ENCODE data around the gene AKT1.

AKT1 gene

DNA sequence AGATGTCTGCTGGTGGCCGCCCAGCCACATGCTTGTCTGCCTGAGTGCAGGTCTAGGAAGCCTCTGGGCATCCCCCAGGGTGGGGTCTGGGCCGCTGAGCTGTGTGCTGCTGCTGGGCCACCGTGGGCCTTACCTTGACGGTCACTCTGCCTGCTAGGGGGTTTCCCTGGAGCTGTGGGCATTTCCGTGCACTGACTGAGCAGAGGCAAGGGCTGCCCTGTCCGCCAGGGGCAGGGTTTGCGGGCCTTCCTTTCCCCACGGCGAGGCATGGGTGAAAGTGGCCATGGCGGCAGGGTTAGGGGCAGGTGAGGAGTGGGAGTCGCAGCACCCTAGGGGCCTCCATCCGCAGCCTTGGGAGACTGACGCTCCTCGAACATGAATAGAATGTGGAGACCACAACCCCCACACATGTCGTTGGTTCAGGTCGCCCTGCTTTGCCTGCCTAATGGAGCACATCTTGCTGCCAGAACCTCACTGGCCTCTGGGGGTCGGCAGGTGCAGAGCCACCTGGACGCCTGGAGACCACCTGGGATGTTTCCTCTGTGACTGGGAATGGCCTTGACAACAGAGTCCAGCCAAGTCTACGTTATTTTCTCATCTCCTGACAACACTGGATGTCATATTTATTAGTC lies 7.8 kb upstream of the AKT1 start:
- H3K27ac ChIP-seq (ENCODE audit: low read length), result no peak overlapping the region
- H3K9ac ChIP-seq (ENCODE audit: low read length), result no peak overlapping the region
- no peak overlapping the region for H3K4me3 ChIP-seq (ENCODE audit: low read length)
- no peak overlapping the region for H3K4me2 ChIP-seq (ENCODE audit: low read depth, low read length)
- no peaks in the 10 kb centered on the region for H3K36me3 ChIP-seq (replicated peaks; ENCODE audit: insufficient read depth, low read length)
- no peaks in the 10 kb centered on the region for H3K9me2 ChIP-seq (replicated peaks; ENCODE audit: insufficient read depth, low read length)
- no peaks in the 10 kb centered on the region for H3K27me3 ChIP-seq (replicated peaks; ENCODE audit: insufficient read depth, low read length)
- H2AFZ ChIP-seq (ENCODE audit: low read length), result no peak overlapping the region
- TF ChIP-seq, protein P1, sequence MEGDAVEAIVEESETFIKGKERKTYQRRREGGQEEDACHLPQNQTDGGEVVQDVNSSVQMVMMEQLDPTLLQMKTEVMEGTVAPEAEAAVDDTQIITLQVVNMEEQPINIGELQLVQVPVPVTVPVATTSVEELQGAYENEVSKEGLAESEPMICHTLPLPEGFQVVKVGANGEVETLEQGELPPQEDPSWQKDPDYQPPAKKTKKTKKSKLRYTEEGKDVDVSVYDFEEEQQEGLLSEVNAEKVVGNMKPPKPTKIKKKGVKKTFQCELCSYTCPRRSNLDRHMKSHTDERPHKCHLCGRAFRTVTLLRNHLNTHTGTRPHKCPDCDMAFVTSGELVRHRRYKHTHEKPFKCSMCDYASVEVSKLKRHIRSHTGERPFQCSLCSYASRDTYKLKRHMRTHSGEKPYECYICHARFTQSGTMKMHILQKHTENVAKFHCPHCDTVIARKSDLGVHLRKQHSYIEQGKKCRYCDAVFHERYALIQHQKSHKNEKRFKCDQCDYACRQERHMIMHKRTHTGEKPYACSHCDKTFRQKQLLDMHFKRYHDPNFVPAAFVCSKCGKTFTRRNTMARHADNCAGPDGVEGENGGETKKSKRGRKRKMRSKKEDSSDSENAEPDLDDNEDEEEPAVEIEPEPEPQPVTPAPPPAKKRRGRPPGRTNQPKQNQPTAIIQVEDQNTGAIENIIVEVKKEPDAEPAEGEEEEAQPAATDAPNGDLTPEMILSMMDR (IDR thresholded peaks at IDR 0.05; ENCODE audit: low read length), result no peak
- TF ChIP-seq EZH2 (optimal IDR thresholded peaks at IDR 0.05; ENCODE audit: low read depth, low read length), result no peak
- H3K4me1 ChIP-seq (ENCODE audit: low read length), result no peaks in the 10 kb centered on the region
- no peaks in the 10 kb centered on the region for H4K20me1 ChIP-seq (ENCODE audit: insufficient read depth, low read length)
- H3K9me3 ChIP-seq (replicated peaks; ENCODE audit: insufficient read depth, low read length), result no peaks in the 10 kb centered on the region
- DNase-seq, result no peak
- H3F3A ChIP-seq (ENCODE audit: insufficient read depth, low read length), result peaks cover 9% of the 10 kb centered on the region
- H3K79me2 ChIP-seq (ENCODE audit: low read length), result no peaks in the 10 kb centered on the region

DNA sequence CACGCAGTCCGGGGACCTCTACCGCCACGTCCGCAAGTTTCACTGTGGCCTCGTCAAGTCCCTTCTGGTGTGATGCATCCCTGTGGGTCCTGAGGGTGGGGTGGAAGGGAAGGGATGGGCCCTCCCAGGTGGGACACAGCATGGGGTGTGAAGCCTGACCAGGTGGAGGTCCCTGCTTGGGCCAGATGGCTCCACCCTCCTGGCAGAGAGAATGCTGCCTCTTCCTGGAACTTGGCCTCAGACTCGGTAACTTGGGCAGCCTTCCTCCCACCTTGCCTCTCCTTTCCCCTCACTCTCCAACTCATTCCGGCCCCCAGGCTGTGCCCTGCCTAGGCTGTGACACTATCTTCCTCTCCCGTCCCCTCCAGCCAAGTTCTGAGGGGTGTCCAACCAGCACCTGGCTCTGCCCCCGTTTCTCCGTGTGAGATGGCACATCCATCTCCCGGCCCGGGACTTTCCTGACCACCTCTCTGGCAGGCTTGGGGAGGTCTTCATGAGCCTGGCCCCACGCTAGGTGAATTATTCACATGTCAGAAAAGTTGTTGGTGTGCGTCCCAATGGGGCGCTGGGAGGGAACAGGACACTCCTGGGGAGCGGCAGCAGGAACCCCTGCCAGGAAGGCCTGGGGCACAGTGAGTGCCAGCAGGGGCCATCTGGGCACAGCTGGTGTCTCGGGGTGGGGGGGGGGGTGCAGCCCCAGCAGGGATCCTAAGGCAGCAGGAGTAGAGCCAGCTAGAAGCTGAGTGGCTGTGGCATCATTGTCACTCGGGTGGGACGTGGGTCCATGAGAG lies 7.0 kb upstream of the AKT1 start:
- TF ChIP-seq EZH2phosphoT487 (IDR thresholded peaks at IDR 0.05; ENCODE audit: low read length) (no peak), EZH2 (optimal IDR thresholded peaks at IDR 0.05; ENCODE audit: low read depth, low read length) (no peak)
- TF ChIP-seq, protein P1 (IDR thresholded peaks at IDR 0.05; ENCODE audit: low read length), result no peak
- Histone ChIP-seq H3K36me3 (replicated peaks; ENCODE audit: insufficient read depth, low read length) (no peaks in the 10 kb centered on the region), H3K9me3 (replicated peaks; ENCODE audit: insufficient read depth, low read length) (no peaks in the 10 kb centered on the region), H3K9me2 (replicated peaks; ENCODE audit: insufficient read depth, low read length) (no peaks in the 10 kb centered on the region), H3K4me3 (ENCODE audit: low read length) (no peak overlapping the region), H3K4me1 (ENCODE audit: low read length) (peaks cover 6% of the 10 kb centered on the region; the same call in 1 of the 2 replicates), H3K79me2 (ENCODE audit: low read length) (no peaks in the 10 kb centered on the region), H3K27me3 (replicated peaks; ENCODE audit: insufficient read depth, low read length) (no peaks in the 10 kb centered on the region), H3K9ac (ENCODE audit: low read length) (no peak overlapping the region), H3K4me2 (ENCODE audit: low read depth, low read length) (no peak overlapping the region), H2AFZ (ENCODE audit: low read length) (no peak overlapping the region), H3K27ac (ENCODE audit: low read length) (no peak overlapping the region), H4K20me1 (ENCODE audit: insufficient read depth, low read length) (no peaks in the 10 kb centered on the region), H3F3A (ENCODE audit: insufficient read depth, low read length) (peaks cover 9% of the 10 kb centered on the region)
- DNase-seq, result no peak

DNA sequence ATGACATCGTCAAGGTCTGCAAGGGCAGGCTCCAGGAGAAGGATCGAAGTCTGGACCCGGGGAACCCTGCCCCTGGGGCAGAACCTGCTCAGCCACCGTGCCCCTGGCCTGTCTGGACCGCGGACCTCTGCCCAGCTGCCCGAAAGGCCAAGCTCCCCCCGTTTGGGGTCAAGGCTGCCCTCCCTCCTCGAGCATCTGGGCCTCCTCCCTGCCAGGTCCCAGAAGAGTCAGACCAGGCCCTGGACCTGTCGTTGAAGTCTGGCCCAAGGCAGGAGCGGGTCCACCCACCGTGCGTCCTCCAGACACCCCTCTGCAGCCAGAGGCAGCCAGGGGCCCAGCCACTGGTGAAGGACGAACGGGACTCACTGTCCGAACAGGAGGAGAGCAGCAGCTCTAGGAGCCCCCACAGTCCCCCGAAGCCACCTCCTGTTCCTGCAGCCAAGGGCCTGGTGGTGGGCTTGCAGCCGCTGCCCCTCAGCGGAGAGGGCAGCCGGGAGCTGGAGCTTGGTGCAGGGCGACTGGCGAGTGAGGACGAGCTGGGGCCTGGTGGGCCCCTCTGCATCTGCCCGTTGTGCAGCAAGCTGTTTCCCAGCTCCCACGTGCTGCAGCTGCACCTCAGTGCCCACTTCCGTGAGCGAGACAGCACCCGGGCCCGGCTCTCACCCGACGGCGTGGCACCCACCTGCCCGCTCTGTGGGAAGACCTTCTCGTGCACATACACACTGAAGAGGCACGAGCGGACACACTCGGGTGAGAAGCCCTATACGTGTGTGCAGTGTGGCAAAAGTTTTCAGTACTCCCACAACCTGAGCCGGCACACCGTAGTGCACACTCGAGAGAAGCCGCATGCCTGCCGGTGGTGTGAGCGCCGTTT lies 6.2 kb upstream of the AKT1 start:
- TF ChIP-seq EZH2 (optimal IDR thresholded peaks at IDR 0.05; ENCODE audit: low read depth, low read length) (no peak), EZH2phosphoT487 (IDR thresholded peaks at IDR 0.05; ENCODE audit: low read length) (no peak)
- TF ChIP-seq, protein P1 (IDR thresholded peaks at IDR 0.05; ENCODE audit: low read length), result no peak
- no peaks in the 10 kb centered on the region for H3K9me3 ChIP-seq (replicated peaks; ENCODE audit: insufficient read depth, low read length)
- H3K9me2 ChIP-seq (replicated peaks; ENCODE audit: insufficient read depth, low read length), result no peaks in the 10 kb centered on the region
- H3K27me3 ChIP-seq (replicated peaks; ENCODE audit: insufficient read depth, low read length), result no peaks in the 10 kb centered on the region
- H3F3A ChIP-seq (ENCODE audit: insufficient read depth, low read length), result peaks cover 11% of the 10 kb centered on the region
- H3K4me1 ChIP-seq (ENCODE audit: low read length), result peaks cover 12% of the 10 kb centered on the region; the same call in 1 of the 2 replicates
- DNase-seq, result no peak
- peak overlapping the region; percentile 65 for H3K4me3 ChIP-seq (ENCODE audit: low read length)
- no peaks in the 10 kb centered on the region for H4K20me1 ChIP-seq (ENCODE audit: insufficient read depth, low read length)
- peak overlapping the region; percentile 87 for H3K4me2 ChIP-seq (ENCODE audit: low read depth, low read length)
- H2AFZ ChIP-seq (ENCODE audit: low read length), result 0 out of 2 replicates have a peak overlapping the region, but pooled peaks have one; percentile 42
- no peaks in the 10 kb centered on the region for H3K79me2 ChIP-seq (ENCODE audit: low read length)
- no peak overlapping the region for H3K27ac ChIP-seq (ENCODE audit: low read length)
- no peaks in the 10 kb centered on the region for H3K36me3 ChIP-seq (replicated peaks; ENCODE audit: insufficient read depth, low read length)
- H3K9ac ChIP-seq (ENCODE audit: low read length), result no peak overlapping the region; the same call in 1 of the 2 replicates
